Small intestine (tissue), 7 donors: ENCODE data around the gene CDK19. TPM values are rescaled to one million over a fixed set of nuclear protein-coding genes. Genes with fewer than 3 reads are reported as not detected.
"Not testable (repeated sequence)": the region's sequence is repeated elsewhere in the genome, so short reads cannot be mapped to it uniquely, and the experiment has no call there.

Experiments used
- DNase-seq, 2 donors: peaks; one replicate each; pipeline versions ENCODE4 v3.0.0 to v3.0.0-alpha.2; 2013
- FAIRE-seq: peaks from 2 replicates; lab custom pipeline; 2012; peaks lifted over from hg19 to GRCh38; lab: Jason Lieb, UNC
- H3K27ac ChIP-seq, 3 donors: one replicate each; pipeline ENCODE4 v1.5.1; 2013; ENCODE audit warnings: low read length in 2 of 3, mild to moderate bottlenecking in 2 of 3, control low read depth in 1 of 3, inconsistent platforms in 1 of 3, low read depth in 1 of 3, moderate library complexity in 1 of 3
- H3K27me3 ChIP-seq, 3 donors: one replicate each; pipeline ENCODE4 v1.6.1; 2013; ENCODE audit warnings: low read length in 3 of 3, inconsistent platforms in 1 of 3; ENCODE audit not compliant: control insufficient read depth in 3 of 3, insufficient read depth in 3 of 3
- H3K36me3 ChIP-seq, 3 donors: one replicate each; pipeline ENCODE4 v1.6.1; 2013; ENCODE audit warnings: low read length in 3 of 3, inconsistent platforms in 1 of 3, low read depth in 1 of 3, mild to moderate bottlenecking in 1 of 3, moderate library complexity in 1 of 3; ENCODE audit not compliant: control insufficient read depth in 3 of 3, insufficient read depth in 2 of 3
- H3K4me1 ChIP-seq, 3 donors: one replicate each; pipeline ENCODE4 v1.6.1; 2013; ENCODE audit warnings: low read length in 2 of 3, inconsistent platforms in 1 of 3, low read depth in 1 of 3, mild to moderate bottlenecking in 1 of 3, moderate library complexity in 1 of 3; ENCODE audit not compliant: control insufficient read depth in 3 of 3, insufficient read depth in 2 of 3
- H3K4me3 ChIP-seq, 3 donors: one replicate each; pipeline ENCODE4 v1.5.1; 2013; ENCODE audit warnings: low read length in 3 of 3, control low read depth in 1 of 3, inconsistent platforms in 1 of 3, low read depth in 1 of 3, mild to moderate bottlenecking in 1 of 3, moderate library complexity in 1 of 3
- H3K9me3 ChIP-seq, 2 donors: one replicate each; pipeline ENCODE4 v1.6.1; 2013; ENCODE audit warnings: low read depth in 1 of 2, low read length in 1 of 2; ENCODE audit not compliant: control insufficient read depth in 2 of 2, insufficient read depth in 1 of 2
- WGBS, 3 donors: extraction: QIAGEN DNeasy Blood & Tissue Kit; methylation state at CpG; one replicate each; pipeline ENCODE4 v1.1.7; 2013; 5-methylcytosine and 5-hydroxymethylcytosine counted together
- polyA plus RNA-seq, 4 donors: library from polyadenylated mRNA; stranded (reverse) in 3 of 4; unstranded in 1 of 4; fragments of 200-250 nt in 3 of 4; fragments of 120-200 nt in 1 of 4; gene quantifications; one replicate each; pipeline versions ENCODE4 v1.2.1 to v1.2.3, GENCODE V29; 2013
- donor health status: healthy with polysubstance abuse.
- donor health status: control.
- donor health status: control.
- donor health status: Bipolar disorder and iron deficiency.
- donor health status: healthy.

Gene CDK19
- polyA plus RNA-seq, 4 donors, result 4.3 to 17.4 (median 7.4) TPM

- no peaks in the 10 kb centered on the region for H3K9me3 ChIP-seq
- no peaks in the 10 kb centered on the region for H3K27me3 ChIP-seq
- FAIRE-seq (no peak), DNase-seq (no peak)
- peaks cover 0 to 7% (median 1%) of the 10 kb centered on the region in 3 donors for H3K36me3 ChIP-seq
- H3K4me3 ChIP-seq, result no peak overlapping the region
- WGBS, 3 donors, result 94 to 99% (median 96%) methylated on average over 8 of the region's 8 CpGs
- no peak overlapping the region for H3K27ac ChIP-seq
- H3K4me1 ChIP-seq, result peaks cover 0 to 2% (median 0%) of the 10 kb centered on the region in 3 donors
These were observed 54.7 kb downstream of the CDK19 start for GRCh38 chr6:110760589-110760988.

DNA sequence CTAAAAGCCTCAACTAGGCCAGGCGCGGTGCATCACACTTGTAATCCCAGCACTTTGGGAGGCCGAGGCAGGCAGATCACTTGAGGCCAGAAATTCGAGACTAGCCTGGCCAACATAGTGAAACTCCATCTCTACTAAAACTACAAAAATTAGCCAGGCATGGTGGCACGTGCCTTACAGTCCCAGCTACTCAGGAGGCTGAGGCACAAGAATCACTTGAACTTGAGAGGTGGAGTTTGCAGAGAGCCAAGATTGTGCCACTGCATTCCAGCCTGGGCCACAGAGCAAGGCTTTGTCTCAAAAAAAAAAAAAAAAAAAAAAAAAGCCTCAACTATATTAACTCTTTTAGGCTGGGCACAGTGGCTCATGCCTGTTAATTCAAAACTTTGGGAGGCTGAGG lies 55.2 kb downstream of the CDK19 start:
- not testable (repeated sequence) for H3K36me3 ChIP-seq, H3K4me3 ChIP-seq, H3K9me3 ChIP-seq, H3K27ac ChIP-seq, H3K27me3 ChIP-seq, H3K4me1 ChIP-seq, FAIRE-seq, DNase-seq
- 94 to 97% (median 95%) methylated on average over 5 of the region's 5 CpGs for WGBS, 3 donors

GRCh38 chr6:110757926-110758325 lies 57.3 kb downstream of the CDK19 start:
- Histone ChIP-seq H3K36me3 (peaks cover 0 to 7% (median 0%) of the 10 kb centered on the region in 3 donors), H3K4me1 (peaks cover 0 to 19% (median 0%) of the 10 kb centered on the region in 3 donors), H3K9me3 (no peaks in the 10 kb centered on the region), H3K27ac (no peak overlapping the region), H3K27me3 (no peaks in the 10 kb centered on the region), H3K4me3 (no peak overlapping the region)
- DNase-seq, result no peak
- FAIRE-seq, result no peak
- WGBS, 3 donors, result 88 to 94% (median 90%) methylated on average over 4 of the region's 4 CpGs

- 67 to 85% (median 70%) methylated on average over 2 of the region's 2 CpGs for WGBS, 3 donors
- Histone ChIP-seq H3K4me1 (peaks cover 0 to 19% (median 0%) of the 10 kb centered on the region in 3 donors), H3K27me3 (no peaks in the 10 kb centered on the region), H3K9me3 (no peaks in the 10 kb centered on the region), H3K27ac (no peak overlapping the region), H3K36me3 (peaks cover 0 to 7% (median 0%) of the 10 kb centered on the region in 3 donors), H3K4me3 (no peak overlapping the region)
- no peak for DNase-seq
- no peak for FAIRE-seq
These were observed 58.5 kb downstream of the CDK19 start for GRCh38 chr6:110756817-110757216.

GRCh38 chr6:110755411-110755834 lies 59.8 kb downstream of the CDK19 start:
- no peak for FAIRE-seq
- Histone ChIP-seq H3K9me3 (no peaks in the 10 kb centered on the region), H3K4me3 (no peak overlapping the region), H3K4me1 (peaks cover 0 to 19% (median 0%) of the 10 kb centered on the region in 3 donors), H3K27me3 (no peaks in the 10 kb centered on the region), H3K27ac (peak overlapping the region in 1 of 3 donors; percentile 71), H3K36me3 (peaks cover 0 to 5% (median 0%) of the 10 kb centered on the region in 3 donors)
- DNase-seq, result peak; percentile 60 to 70
- 14 to 59% (median 39%) methylated on average over 3 of the region's 3 CpGs for WGBS, 3 donors

DNA sequence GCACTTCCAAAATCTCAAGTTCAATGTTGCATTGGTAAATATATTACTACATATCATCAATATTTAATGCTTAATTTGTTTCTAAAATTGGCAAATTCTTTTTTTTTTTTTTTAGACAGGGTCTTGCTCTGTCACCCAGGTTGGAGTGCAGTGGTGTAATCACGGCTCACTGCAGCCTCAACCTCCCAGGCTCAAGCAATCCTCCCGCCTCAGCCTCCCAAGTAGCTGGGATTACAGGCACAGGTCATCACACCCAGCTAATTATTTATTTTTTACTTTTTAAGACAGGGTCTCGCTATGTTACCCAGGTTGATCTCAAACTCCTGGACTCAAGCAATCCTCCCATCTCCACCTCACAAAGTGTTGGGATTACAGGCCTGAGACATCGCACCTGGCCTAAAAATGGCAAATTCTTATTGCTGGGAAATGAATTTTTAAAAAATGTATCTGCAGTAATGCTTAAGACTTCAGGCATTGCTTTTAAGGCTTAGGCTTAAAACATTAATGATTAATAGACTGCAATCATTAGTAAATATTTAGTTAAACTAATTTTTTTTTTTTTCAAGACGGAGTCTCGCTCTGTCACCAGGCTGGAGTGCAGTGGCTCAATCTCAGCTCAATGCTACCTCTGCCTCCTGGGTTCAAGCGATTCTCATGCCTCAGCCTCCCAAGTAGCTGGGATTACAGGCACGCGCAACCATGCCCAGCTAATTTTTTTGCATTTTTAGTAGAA lies 61.2 kb downstream of the CDK19 start:
- H3K9me3 ChIP-seq, H3K27ac ChIP-seq, H3K27me3 ChIP-seq, FAIRE-seq, H3K4me3 ChIP-seq, H3K36me3 ChIP-seq: not testable (repeated sequence)
- DNase-seq, result peak; percentile 20 to 37
- 58 to 80% (median 68%) methylated on average over 9 of the region's 9 CpGs for WGBS, 3 donors
- H3K4me1 ChIP-seq, result peaks cover 0 to 19% (median 0%) of the 10 kb centered on the region in 3 donors

DNA sequence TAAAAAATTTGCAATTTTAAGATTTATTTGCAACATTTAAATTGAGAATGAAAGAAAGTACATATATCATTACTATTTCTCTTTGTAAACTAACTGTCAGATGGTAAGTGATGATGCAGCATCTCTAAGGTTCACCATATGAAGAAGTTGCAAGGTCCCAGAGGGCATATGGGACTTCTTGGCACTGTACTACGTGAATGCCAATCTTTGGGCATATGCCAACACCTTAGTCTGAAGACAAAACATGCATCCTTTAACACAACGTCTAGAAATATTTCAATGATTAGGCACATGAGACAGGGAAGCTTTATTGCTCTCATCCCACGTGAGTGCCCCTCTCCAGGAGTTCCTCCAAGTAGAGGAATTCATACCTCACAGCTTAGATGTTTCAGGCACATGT lies 66.8 kb downstream of the CDK19 start:
- FAIRE-seq (no peak), DNase-seq (no peak)
- Histone ChIP-seq H3K36me3 (peaks cover 0 to 5% (median 0%) of the 10 kb centered on the region in 3 donors), H3K27me3 (no peaks in the 10 kb centered on the region), H3K4me1 (peaks cover 0 to 8% (median 0%) of the 10 kb centered on the region in 3 donors), H3K4me3 (no peak overlapping the region), H3K27ac (no peak overlapping the region), H3K9me3 (peaks cover 0 to 6% of the 10 kb centered on the region in 2 donors)
- 27 to 48% (median 38%) methylated on average over 3 of the region's 3 CpGs for WGBS, 3 donors

DNA sequence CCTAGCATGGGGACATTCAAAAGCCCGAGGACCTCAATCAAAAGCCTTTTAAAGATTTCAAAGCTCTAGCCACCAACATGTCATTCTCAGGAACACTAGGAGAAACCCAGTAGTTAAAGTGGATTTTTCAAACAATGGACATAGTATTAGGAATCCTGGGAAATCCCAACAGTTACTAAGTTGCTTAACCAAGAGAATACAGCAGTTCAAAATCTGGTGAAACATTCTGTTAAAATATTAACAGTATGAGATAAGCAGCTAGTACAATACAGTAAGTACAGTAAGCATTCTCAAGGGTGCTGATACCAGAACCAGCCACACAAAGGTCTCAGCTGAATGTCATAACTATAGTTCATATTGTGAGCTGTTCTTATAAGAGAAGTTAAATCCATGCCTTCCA lies 68.6 kb downstream of the CDK19 start:
- H3K4me3 ChIP-seq, result no peak overlapping the region
- WGBS, 3 donors, result 18 to 64% (median 31%) methylated on average over 1 of the region's 1 CpG
- no peaks in the 10 kb centered on the region for H3K27me3 ChIP-seq
- H3K36me3 ChIP-seq, result peaks cover 0 to 9% (median 2%) of the 10 kb centered on the region in 3 donors
- peak; percentile 61 for FAIRE-seq
- DNase-seq, result peak; percentile 49 to 56
- peak overlapping the region in 1 of 3 donors; percentile 24 for H3K27ac ChIP-seq
- H3K4me1 ChIP-seq, result peaks cover 0 to 8% (median 0%) of the 10 kb centered on the region in 3 donors
- H3K9me3 ChIP-seq, result peaks cover 0 to 21% of the 10 kb centered on the region in 2 donors
